Stimulated activated CD4-positive, alpha-beta T cell treated with anti-CD3 and anti-CD28 coated beads, TNF-alpha, amount 100 ng/mL, for 1 hour (primary cell): ENCODE measurements around the gene RBM26.

Experiments
- DNase-seq, 3 donors: peaks; one replicate each; pipeline ENCODE4 v3.0.0-alpha.2; 2020; ENCODE audit warnings: low read depth in 3 of 3, low spot score in 1 of 3

RBM26 gene, protein sequence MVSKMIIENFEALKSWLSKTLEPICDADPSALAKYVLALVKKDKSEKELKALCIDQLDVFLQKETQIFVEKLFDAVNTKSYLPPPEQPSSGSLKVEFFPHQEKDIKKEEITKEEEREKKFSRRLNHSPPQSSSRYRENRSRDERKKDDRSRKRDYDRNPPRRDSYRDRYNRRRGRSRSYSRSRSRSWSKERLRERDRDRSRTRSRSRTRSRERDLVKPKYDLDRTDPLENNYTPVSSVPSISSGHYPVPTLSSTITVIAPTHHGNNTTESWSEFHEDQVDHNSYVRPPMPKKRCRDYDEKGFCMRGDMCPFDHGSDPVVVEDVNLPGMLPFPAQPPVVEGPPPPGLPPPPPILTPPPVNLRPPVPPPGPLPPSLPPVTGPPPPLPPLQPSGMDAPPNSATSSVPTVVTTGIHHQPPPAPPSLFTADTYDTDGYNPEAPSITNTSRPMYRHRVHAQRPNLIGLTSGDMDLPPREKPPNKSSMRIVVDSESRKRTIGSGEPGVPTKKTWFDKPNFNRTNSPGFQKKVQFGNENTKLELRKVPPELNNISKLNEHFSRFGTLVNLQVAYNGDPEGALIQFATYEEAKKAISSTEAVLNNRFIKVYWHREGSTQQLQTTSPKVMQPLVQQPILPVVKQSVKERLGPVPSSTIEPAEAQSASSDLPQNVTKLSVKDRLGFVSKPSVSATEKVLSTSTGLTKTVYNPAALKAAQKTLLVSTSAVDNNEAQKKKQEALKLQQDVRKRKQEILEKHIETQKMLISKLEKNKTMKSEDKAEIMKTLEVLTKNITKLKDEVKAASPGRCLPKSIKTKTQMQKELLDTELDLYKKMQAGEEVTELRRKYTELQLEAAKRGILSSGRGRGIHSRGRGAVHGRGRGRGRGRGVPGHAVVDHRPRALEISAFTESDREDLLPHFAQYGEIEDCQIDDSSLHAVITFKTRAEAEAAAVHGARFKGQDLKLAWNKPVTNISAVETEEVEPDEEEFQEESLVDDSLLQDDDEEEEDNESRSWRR

DNA sequence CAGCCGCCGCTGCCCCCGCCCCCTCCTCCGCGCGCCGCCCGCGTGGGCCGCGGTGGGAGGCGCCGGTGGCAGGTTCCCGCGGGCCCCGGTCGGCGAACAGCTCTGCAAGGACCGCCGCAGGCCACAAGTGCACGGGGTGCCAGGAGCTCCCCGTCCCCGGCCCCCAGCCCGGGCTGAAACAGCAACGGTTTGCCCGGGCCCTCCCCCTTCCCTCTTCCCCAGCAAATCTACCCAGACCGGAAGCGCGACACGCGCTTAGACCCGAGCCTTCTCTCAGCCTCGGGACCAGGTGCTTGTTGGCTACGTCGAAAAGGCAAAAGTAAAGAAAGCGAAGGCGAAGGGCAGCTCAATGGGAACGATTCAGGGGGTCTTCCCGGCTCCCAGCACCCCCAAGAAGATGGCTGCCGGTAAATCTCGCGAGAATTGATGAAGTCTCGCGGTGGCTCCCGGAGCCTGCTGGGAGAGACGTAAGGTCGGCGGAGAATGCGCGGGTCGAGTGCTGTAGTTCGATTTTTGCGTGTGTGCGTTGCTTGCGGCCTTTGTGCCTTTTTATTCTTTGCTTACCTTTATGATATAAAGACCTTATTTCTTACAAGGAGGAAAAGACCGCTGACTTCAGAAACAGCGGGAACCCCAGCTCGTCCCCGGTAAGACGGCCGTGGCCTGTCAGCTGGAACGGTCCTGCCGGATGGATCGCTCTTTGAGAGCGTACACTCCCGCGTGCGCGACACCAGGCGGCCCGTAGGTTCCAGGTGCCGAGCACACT is at the start of gene RBM26:
Gene RBM26, minus strand, starts transcription at position 425 of the 766 bp plus-strand sequence. CDS start 481 bp downstream, outside the sequence.
- DNase-seq, result peak; percentile 85 to 91 (median 87)

DNA sequence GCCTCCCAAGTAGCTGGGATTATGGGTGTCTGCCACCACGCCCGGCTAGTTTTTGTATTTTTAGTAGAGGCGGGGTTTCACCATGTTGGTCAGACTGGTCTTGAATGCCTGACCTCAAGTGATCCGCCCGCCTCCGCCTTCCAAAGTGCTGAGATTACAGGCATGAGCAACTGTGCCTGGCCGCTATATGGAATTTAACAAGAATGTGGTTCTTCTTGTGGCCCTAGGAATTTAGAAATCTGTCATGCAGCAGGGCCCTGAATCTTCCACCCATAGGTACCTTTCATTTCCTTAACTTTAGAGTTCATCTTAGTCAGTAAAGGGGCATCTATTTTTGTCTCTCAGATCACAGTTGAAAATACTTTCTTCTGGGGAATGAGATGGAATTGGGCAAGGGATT is 49.3 kb upstream of the RBM26 start:
- DNase-seq, result no peak

DNA sequence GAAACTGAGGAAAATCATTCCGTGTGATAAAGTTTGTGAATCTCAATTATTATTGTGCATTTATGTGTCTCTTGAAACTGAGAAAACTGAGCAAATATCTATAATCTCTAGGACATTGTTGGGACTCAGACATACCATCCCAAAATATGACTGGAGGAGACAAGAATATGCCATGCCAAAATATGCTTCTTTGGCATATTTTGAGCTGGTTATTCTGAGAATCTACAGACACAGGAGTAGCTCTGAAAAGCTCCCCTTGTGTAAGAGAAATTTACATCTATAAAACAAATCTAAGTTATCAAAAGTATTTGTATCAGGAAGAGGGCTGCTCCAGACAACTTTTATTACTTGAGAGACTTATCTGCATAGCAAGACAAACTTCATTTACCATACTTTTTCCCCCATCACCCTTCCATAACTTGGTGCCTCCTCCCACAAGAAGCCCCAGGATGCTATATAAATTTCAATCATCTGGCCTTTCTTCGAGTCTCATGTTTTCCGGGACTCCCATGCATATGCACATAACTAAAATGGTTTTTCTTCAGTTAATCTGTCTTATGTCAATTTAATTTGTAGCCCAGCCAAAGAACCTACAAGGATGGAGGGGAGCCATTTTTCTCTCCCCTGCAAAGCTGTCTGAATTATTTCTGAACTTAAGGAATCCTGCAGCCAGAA is 46.3 kb upstream of the RBM26 start:
- no peak for DNase-seq

DNA sequence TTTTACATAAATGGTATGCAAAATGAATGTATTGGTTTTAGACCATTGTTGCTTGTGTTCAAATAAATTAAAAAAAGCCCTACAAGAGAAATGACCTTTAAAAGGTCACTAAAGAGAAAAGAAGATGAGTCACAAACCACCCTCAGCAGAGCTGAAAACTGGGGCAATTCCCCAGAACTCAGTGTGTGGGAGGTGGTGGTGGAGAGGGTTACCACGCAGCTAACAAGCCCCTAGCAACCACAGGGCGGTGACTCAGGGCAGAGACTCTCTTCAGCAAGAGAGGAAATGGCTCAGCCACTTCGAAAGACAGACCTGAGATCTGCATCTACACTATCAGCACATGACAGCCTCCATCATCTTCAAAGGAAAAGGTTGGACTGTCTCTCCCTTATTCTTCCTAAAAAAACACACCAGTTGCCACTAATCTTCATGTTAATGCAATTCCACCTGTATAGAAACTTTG is 45.5 kb upstream of the RBM26 start:
- peak; percentile 69 to 78 (median 74) for DNase-seq

DNA sequence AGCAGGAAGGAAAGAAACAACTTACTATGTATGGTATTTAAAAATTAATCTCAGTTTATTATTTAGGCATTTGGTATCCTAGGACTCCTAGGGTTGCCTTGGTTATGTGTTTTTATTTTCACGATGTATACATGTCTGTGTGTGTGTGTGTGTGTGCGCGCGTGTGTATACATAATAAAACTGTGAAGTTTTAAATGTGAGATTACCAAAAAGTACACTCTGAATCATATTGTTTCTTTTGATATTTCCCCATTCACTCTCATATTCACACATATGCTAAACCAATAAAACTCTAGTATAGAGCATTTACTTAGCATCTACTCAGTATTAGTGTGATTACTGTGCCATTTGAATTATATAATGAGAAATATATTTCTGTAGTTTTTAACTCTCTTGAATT is 44.1 kb upstream of the RBM26 start:
- no peak for DNase-seq

DNA sequence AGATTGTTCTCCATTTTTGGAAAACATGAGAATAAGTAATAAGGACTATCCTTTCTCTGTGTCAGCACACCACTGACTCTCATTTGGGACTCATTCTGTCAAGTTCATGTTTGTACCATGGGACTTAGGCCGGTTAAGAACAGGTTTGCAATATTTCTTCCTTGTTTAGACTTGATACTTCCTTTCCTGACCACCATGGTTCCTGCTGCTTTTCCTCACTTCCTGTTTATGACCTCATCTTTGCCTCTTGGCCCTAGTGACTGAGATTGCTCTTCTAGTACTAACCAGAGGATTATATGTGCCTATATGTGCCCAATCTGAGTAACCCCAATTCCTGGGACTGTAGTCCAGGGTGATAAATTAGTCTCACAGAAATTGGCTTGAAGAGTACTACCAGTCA is 42.4 kb upstream of the RBM26 start:
- no peak for DNase-seq

DNA sequence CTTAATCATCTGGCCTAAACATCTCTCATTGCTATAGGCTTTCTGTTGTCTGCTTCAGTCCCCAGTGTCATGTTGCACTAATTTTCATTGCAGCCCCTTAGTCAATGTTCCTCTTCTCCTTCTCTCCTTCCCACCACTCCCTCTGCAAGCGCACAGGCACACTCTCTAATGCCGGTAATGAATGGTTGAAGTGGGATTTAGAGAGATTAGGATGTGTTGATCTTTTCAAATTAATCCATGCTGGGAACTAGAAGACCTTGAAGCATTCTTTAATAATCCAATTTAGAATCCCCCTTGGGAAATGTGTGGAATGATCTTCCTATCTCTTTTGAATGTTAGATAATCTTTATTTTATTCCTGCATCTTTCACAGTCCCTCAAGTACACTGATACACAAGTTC is 41.7 kb upstream of the RBM26 start:
- no peak for DNase-seq

DNA sequence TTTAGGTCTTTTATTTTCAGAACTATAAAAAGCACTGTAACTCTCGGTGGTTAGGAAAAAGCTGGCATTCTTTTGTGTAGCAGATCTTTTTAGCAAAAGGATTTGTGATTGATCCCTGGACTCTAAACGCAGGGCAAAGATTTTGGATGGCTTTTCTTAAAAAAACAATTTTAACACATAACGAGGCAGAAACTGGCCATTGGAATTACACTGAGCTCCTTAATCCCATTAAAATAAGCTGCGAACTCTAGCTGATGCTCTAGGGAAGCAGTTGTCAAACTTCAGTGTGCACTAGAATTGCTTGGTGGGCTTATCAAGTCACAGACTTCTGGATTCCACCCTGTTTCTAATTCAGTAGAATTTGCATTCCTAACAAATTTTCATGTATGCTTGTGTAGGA is 41.1 kb upstream of the RBM26 start:
- DNase-seq, result no peak

DNA sequence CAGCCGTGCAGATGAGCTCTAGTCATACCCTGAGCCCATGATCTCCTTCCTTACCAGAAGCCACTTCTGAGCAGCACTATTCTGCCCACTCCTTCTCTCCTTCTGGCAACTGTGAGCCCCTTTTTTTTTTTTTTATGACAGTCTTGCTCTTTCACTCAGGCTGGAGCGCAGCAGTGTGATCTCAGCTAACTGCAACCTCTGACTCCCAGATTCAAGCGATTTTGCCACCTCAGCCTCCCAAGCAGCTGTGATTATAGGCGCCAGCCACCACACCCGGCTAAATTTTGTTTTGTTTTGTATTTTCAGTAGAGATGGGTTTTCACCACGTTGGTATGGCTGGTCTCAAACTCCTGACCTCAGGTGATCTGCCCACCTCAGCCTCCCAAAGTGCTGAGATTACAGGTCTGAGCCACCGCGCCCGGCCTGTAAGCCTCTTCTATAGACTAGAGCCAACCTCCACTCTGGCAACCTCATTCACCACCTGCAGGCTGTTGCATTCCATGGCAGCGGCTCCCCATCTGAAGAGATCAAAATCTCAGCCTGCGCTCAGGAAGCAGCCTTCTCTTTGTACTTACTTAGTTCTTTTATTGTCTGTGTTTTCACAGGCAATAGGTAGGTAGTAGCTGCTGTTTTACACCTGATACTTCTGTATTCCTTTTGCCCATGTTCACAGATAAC is 40.1 kb upstream of the RBM26 start:
- no peak for DNase-seq

DNA sequence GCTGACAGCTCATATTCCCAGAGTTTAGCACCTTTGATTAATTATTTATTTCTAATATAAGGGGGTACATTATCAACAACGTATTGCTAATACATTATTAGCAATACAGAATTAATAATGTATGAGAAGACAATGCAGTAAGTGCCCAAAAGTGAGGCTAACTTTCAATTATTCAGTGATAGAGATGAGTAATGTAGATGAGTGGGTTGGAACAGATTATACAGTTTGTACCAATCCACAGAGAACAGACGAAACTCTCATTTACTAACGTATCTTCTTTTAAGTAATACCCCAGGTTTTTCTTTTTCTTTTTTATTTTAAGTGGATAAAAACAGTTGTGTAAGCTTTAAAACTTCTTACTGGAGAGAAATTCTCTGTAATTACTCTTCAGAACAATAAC is 36.7 kb upstream of the RBM26 start:
- DNase-seq, result no peak

DNA sequence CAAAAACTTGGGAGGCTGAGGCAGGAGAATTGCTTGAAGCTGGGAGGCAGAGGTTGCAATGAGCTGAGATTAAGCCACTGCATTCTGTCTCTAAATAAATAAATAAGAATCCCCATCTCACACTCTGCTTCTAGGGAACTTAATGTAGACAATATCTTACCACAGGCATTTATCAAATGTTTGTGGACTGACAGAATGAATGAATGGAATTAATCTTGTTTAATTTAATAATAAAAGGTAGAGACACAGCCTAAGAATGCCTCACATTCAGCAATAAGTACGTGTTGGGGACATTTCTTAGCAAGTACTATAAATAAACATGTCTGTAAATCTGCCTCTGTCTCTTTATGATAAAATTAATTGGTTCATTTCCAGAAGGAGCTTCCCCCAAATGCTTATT is 36.2 kb upstream of the RBM26 start:
- DNase-seq, result no peak

DNA sequence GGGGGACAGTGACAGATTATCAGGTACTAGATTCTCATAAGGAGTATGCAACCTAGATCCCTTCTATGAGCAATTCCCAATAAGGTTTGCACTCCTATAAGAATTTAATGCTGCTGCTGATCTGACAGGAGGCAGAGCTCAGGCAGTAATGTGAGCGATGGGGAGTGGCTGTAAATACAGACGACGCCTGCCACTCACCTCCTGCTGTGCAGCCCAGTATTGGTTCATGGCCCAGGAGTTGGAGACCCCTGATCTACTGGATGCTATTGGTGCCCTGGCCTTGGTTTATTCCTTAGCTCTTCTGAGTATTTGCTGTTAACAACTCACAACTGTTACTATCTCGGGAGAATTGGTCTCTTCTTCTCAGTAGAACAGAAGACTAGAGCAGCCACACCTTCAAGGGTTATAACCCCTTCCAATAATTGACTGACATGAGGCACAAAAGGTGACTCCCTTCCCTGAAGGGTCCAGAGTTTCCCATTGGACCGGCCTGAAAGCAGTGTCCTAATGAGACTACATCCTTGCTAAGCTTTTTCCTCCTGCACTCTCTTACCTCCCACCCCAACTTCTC is 35.0 kb upstream of the RBM26 start:
- DNase-seq, result no peak

DNA sequence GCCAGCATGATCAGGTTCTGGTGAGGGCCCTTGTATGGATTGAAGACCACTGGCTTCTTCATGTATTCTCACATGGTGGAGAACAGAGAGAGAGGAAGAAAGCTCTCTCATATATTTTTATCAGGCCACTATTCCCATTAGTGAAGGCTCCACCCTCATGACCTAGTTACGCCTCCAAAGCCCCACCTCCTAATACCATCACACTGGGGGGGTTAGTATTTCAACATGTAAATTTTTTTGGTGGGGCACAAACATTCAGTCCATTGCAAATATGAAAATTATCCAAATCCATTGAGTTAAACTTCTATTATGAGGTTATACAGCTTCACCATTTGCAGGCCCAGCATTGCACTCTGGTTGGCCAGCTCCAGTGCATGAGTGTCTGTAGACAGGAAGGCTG is 33.2 kb upstream of the RBM26 start:
- DNase-seq, result no peak

DNA sequence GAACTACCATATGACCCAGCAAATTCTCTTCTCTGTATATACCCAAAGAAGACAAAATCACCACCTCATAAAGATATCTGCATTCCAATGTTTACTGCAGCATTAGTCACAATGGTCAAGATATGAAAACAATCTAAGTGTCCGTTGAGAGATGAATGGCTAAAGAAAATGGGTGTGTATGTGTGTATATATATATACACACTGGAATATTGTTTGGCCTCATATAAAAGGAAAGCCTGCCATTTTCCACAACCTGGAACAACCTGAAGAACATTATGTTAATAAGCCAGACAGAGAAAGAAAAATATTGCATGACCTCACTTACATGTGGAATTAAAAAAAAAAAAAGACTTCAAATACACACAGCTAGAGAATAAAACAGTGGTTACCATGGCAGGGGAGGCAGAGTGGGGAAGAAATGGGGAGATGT is 29.5 kb upstream of the RBM26 start:
- DNase-seq, result no peak

DNA sequence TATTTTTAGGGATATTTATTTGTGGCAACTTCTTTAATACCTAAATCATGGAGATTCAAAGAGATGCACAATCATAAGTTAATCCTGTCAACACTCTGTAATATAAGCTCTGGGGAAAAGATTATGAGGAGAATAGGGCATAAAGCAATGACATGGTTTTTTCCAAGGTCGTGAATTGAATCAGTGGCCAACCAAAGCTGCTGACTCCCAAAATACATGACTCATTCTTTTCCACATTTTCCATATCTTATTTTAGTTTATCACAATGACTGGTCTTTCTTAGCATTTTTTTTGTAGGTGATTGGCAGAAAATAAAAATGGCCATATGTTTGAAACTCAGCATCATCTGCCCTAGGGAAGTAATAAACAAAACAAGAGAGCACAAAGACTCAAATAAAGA is 28.5 kb upstream of the RBM26 start:
- no peak for DNase-seq

DNA sequence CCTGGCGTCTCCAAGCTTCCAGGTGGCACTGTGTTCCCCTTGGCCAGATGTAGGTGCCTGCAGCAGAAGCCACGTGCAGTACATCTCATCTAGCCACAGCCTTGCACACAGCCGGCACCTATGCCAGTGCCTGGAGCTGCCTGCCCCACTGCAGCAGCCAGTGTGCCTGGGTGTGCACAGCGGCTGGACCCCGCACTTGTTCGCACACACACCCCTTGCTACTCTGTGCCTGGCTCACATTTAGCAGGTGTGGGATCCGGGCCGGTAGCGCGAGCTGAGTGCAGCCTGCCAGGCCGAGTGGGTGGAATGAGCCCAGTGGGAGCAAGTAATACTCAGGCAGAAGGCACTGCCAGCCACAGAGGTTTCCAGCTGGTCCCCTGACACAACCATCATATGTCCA is 26.9 kb upstream of the RBM26 start:
- no peak for DNase-seq

DNA sequence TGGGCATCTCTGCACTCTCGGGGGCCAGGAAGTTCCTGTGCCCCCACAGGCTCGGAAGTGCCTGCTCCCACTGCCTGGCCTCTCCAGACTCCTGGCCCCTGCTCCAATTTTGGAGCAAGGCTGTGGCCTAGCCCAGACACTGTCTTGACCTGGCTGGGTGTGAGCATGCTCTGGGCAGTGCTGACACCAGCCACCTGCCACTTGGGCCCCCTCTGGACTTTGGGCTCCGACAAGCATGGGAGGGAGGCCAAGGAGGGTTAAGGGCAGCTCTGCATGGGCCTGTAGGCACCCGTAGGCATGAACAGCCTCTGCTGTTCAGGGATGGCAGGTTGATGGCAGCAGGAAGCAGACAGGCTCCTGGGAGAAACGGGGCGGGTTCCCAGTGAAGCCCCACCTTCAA is 26.0 kb upstream of the RBM26 start:
- no peak for DNase-seq

DNA sequence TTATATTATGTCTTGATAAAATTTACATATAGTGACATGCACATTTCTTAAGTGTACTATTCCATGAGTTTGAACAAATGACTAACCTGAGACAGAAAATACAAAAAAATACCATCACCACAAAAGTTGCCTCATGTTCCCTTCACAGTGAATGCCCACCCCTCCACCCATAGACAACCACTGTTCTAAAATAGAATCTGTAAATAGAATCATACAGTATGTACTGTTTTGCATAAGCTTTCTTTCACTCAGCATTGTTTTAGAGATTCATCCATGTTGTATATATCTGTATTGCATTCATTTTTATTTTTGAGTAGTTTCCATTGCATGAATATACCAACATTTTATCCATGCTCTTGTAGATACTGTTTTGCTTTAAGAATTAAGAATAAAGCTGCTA is 23.3 kb upstream of the RBM26 start:
- no peak for DNase-seq

DNA sequence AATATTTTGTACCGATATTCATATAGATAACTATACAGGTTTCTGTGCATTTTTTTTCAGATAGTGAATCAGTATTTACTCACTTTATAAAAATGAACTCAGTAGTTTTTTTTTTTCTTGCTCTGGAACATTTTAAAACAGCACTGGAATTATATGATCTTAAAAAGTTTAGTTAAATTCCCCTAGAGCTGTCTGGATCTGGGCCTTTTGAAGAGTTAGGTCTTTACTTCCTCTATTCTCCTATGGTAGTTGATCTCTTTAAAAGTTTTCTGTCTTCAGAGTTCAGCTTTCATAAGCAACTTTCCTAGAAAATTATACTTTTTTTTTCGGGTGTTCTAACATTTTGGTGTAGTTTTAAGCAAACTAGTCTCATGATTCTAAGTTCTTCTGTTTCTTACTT is 21.8 kb upstream of the RBM26 start:
- no peak for DNase-seq

DNA sequence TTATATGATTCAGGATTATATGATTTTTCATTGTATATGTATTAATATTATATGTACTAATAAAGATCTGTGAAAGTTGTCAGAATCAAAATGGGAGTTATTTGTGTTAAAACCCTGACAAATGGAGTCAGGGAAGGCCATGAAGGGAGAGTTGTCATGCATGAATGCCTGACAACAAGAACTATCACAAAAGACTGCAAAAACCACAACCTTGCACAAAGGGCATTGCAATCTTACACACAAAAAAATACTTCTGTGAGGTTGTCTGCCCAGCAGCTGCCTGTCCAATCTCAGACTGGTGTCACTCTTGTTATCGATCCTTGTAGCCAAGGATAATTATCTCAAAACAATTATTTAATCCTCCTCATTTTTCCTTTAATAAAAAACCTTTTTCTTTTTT is 21.2 kb upstream of the RBM26 start:
- no peak for DNase-seq
